Ovary (tissue), 3 donors: Measurements from ENCODE around the gene DIP2C.
"Not testable (repeated sequence)": the region's sequence is repeated elsewhere in the genome, so short reads cannot be mapped to it uniquely, and the experiment has no call there.

Source experiments
- POLR2A ChIP-seq: fragments of 450-650 bp; IDR thresholded peaks from one replicate; pipeline ENCODE4 v1.6.1; 2017; ENCODE audit warnings: antibody characterized with exemption, mild to moderate bottlenecking, moderate library complexity
- TF ChIP-seq, protein P1 (sequence below), 3 donors: fragments of 450-650 bp in 2 of 3; fragments of 200-600 bp in 1 of 3; IDR thresholded peaks; one replicate each; pipeline versions ENCODE4 v1.5.1 to v1.8.0; 2016 to 2022; ENCODE audit warnings: antibody characterized with exemption in 3 of 3, mild to moderate bottlenecking in 1 of 3
- donor health status: DM: no; HTN: no; CAD: no.

GRCh38 chr10:700183-700582, 10.7 kb upstream of the DIP2C start:
- not testable (repeated sequence) for TF ChIP-seq POLR2A
- TF ChIP-seq, protein P1, sequence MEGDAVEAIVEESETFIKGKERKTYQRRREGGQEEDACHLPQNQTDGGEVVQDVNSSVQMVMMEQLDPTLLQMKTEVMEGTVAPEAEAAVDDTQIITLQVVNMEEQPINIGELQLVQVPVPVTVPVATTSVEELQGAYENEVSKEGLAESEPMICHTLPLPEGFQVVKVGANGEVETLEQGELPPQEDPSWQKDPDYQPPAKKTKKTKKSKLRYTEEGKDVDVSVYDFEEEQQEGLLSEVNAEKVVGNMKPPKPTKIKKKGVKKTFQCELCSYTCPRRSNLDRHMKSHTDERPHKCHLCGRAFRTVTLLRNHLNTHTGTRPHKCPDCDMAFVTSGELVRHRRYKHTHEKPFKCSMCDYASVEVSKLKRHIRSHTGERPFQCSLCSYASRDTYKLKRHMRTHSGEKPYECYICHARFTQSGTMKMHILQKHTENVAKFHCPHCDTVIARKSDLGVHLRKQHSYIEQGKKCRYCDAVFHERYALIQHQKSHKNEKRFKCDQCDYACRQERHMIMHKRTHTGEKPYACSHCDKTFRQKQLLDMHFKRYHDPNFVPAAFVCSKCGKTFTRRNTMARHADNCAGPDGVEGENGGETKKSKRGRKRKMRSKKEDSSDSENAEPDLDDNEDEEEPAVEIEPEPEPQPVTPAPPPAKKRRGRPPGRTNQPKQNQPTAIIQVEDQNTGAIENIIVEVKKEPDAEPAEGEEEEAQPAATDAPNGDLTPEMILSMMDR (IDR thresholded peaks at IDR 0.05), result not testable (repeated sequence)
